Left kidney (tissue), 2 donors: ENCODE data around the gene CRPPA. TPM values are rescaled to one million over a fixed set of nuclear protein-coding genes. Genes with fewer than 3 reads are reported as not detected.

Source experiments
- DNase-seq: peaks from one replicate; pipeline ENCODE4 v3.0.0-alpha.2; 2013
- polyA plus RNA-seq: library from polyadenylated mRNA; unstranded; fragments of 120-200 nt; gene quantifications from one replicate; pipeline ENCODE4 v1.2.1, GENCODE V29; 2013; ENCODE audit not compliant: insufficient read length

Gene CRPPA
- polyA plus RNA-seq, 1 donor = 6.0 TPM

DNA sequence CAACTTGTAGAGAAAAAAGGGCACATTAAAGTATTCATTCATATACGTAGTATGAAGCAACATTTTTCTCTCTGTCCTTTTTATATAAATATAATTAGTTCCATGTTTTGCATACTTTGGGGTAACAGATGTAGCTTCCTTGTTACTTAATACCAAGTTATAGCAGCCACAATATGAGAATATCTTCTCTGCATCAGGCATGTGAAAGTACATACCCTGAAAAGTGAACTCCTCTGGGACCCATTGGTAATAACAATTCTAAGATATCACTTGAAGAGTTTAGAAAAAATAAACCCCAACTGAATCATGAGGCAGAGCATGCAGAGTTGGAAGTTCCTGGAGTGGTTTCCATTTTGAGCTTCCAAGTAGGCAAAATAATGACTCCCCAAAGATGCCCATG, 2.4 kb upstream of the CRPPA start:
- no peak for DNase-seq

DNA sequence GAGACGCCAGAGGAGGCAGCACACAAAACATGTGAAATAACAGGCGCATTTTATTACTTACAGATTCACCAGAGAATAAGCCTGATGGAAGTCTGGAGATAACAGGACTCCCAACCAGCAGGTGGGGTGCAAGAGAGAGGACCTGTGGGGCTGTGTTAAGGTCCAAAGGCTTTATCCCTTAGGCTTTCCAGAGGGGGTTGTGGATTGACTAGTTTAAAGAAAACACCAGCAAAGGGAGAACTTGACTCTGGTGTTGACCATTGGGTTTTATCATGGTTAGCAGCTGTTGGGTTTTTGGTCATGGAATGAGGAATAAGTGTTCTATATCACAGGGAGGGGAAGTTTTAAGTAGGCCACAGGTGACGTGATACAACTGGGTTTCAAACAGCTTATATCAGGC, 1.6 kb upstream of the CRPPA start:
- no peak for DNase-seq

DNA sequence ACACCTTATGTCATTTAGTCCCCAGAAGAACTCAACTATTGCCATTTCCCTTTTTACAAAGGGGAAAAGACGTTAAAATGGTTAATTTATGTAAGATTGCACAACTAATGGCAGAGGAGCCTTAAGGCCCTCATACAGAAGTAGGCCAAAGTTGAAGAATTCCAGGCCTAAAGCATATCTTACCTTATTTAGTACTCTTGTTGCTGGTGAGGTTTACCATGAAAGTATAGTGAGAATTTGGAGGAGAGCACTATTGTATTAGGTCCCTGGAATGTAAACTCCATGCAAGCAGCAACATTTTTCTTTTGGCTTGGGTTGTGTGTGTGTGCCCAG, 731 bp upstream of the CRPPA start:
- DNase-seq = no peak

DNA sequence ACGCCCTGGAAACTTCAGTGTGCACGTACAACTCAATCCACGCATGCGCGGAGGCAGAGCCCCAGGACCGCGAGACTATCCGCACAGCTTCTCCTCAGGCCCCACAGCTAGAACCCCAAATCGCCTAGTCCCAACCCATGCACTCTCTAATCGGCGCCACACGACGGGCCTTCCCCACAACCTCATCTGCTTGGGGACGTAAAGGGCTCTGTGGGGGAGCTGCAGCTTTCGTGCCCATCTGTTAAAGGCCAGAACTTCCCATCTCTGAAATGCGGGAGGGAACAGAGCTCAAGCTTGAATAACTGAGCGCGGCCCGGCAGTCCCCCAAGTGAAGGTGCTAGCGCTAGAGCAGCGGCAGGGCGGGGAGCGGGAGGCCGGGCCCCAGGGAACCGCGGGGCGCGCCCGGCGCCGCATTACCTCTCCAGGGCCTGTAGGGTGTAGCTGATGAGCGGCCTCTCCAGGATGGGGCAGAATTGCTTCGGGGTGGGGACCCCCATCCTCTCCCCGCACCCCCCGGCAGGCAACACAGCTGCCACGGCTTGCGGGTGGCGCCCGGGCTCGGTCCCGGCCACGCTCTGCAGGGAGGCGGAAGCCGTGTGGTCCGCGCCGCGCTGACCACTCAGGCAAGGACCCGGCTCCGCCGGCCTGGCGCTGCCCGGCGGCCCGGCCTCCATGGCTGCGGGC, 547 bp downstream of the CRPPA start:
- DNase-seq = peak; percentile 91

DNA sequence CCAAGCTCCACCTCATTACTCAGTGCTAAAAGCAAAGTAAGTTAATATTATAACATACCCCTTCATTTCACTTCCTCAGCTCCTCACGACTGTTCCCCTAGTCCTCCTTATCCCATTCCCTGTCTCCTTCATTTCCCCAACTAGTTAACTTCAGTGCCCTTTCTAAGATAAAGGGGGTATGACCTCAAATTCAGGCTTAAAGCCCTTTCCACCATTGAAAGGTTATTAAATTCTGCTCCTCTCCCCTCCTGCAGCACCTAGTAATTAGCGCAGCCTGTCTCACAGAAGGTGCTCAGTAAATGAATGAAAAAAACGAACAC, 1.0 kb downstream of the CRPPA start:
- no peak for DNase-seq

DNA sequence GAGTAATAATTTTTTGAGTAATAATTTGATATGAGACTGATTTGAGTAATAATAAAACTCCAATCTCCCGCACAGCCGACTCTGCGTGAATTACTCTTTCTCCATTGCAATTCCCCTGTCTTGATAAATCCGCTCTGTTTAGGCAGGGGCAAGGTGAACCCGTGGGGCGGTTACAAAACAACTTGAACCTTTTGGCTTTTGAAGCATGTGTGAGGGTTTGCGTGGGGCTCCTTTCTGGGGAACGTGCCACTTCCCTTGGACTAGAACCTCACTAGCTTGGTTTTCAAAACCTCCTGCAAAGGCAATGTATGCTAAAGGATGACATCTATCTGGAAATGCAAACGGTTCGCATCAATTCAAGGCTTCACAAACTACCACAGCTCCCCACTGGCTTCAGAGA, 1.5 kb downstream of the CRPPA start:
- DNase-seq = no peak

DNA sequence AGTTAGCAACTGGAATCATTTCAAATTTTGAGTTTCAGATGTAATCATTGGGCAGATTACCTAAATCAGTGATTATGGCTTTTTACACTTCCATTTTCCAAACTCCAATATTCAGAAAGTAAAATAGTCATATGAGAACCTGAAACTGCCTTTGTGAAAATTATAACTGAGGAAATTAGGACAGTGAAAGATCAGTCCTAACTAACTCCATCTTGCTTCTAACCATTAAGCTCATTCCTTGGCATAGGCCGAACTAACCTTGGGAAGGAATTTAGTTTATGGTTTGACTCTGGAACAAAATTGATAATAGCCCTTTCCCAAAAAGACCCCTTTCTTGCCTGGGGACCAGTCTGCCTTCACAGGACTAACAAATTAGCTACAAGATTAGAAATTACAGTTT, 2.2 kb downstream of the CRPPA start:
- DNase-seq = no peak

DNA sequence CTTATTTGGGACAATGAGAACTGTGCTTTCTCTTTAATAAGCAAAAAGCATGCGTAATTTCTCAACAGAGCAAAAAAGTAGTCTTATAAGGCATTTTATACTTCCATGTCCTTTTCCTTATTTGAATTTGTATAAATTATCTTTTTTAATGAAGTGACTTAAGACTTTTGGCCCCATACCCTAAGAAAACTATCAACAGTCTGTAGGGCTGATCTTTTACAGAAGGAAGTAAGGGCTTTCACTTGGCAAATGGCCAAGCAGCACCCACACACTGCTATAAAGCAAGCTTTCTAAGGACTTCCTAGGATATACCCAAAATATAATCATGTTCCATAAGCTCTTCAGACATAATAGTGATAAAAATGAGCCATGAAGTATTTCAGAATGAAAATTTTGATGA, 3.4 kb downstream of the CRPPA start:
- no peak for DNase-seq

DNA sequence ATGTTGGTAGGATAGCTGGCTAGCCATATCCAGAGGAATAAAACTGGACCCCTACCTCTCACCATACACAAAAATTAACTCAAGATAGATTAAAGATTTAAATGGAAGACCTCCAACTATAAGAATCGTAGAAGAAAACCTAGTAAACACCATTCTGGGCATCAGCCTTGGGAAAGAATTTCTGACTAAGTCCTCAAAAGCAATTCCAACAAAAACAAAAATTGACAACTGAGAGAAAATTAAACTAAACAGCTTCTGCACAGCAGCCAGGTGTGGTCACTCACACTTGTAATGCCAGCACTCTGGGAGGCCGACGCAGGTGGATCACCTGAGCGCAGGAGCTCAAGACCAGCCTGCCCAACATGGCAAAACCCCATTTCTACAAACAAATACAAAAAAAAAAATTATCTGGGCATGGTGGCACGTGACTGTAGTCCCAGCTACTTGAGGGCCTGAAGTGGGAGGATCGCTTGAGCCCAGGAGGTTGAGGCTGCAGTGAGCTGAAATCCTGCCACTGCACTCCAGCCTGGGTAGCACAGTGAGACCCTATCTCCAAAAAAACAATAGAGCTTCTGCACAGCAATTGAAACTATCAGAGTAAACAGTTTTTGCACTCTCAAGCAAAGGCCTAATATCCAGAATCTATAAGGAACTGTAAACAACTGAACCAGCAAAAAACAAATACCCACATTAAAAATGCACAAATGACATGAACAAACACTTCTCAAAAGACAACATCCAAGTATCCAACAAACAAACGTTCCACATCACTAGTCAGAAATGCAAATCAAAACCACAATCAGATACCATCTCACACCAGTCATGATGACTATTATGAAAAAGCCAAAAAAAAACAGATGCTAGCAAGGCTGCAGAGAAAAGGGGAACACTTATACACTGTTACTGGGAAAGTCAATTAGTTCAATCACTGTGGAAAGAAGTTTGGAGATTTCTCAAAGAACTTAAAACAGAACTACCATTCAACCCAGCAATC, 4.8 kb downstream of the CRPPA start:
- no peak for DNase-seq

DNA sequence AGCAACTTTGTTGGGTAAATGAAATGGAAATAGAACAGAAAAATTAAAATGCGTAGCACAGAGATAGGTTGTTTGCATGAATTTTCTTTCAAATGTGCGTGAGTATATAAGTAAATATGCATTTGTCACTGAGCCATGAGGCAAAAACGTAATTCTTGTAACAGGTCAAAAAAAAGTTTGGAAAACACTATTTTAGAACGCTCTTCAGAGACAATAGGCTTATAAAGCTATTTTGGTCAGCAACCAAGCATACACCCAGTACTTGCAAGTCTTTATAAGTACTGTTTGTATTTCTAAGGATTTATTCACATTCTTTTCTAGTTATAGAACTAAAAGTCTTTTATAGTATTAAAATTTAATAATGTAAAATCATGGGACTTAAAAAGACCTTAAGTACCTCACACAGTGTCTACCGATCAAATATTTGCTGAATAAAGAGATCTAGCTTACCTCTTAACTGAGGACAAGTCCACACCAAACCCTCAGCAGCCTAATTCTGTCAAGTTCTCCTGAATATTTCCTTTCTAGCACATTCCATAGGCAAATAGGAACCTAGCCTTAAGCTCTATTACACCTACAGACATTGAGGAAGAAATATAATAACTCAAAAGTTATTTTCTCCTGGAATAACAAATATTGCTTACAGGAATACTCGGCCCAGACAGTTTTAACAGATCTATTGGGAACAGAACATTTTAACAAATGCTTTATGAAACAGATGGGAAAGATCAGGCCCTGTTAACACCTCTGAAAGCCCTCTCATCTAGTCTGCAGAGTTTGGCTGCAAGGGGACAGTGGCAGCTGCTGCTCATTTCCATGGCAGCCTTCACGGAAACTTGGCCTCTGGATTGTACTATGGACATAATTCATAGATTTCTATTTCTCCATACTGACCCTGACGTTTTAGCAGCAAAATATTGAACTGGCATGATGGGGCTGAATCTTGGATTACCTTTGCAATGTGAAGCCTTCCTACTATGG, 8.8 kb downstream of the CRPPA start:
- no peak for DNase-seq

DNA sequence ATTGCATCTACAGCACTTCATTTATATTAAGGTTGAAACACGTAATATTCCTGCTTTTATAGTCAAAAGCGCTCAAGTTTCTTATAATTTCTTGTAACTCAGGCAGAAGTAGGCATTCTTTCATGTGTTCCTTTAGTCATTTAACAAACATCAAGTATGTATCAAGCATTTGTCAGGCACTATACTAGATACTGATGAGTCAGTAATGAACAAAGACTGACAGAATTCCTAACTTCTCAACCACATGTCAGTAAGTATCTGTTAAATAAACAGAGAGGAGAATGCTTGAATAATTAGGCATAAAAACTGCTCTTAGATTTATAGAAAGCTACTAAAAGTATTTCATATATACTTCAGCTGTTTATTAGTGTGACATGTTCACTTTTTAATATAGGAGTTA, 9.9 kb downstream of the CRPPA start:
- DNase-seq = no peak

DNA sequence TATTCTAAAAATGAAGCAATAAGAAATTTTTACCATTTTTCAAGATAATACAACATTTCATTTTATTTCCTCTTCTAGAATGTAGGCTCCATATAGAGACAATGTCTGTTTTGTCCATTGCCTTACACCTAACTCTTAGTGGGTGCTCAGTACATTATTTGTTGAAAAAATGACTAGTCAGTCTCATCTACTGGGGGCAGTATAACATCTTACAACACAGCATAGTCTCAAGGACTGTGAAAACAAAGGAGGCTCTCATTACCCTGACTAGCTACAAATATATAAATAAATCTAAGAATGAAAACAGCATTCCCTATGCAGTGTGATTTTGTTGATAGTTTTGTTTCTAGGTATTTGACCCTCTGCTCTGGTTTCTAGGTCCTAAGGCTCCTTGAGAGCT, 11.6 kb downstream of the CRPPA start:
- no peak for DNase-seq

DNA sequence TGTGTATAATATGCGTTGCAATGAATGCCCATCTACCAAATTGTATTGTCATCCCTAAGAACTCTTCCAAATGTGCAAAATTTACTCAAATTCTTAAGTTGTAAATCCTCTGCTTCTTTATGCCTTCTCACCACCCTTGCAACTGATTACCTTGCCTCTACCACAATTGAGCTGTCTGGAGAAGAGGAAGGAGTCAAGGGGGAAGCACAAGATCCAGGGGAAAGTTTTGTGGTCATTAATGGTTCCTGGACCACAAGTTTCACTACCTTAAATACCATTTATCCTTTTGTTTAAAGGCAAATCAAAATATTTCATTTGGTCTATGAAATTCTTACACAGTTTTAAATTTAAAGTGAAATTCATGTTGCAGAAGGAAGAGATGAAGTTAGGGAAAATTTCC, 16.7 kb downstream of the CRPPA start:
- no peak for DNase-seq

DNA sequence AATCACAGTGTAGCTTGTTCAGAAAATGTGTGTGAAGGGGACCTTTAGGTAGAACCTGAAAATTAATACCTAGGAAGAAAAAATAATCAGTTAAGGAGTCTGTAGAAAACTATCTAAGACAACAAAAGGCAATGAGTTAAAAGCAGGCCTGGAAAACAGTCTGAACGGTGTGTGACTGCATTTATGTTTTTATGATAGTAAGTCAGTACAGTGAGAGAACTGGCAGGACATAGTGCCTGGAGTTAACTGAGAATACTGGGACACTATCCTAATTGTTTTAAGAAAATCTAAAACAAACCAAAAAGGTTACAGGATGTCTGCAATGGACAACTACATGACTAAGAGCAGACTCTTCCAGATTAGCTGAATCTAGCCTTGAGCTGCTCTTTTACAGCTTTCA, 17.9 kb downstream of the CRPPA start:
- no peak for DNase-seq

DNA sequence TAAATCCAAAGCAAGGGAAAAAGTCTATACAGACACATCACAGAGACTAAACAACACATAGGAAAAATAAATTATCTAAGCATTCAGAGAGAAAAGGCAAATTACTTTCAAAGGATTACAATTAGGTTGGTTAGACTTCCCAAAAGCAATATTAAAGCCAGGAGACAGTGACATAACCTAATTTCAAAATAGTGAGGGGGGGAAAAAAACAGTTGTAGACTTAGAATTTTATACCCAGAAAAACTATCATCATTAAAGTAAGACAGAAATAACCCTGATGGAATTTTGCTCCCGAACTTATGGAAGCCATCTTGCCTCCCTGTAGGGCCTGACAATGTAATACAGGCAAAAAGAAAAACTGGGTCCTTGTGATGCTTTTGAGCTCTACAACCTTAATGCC, 18.4 kb downstream of the CRPPA start:
- no peak for DNase-seq

DNA sequence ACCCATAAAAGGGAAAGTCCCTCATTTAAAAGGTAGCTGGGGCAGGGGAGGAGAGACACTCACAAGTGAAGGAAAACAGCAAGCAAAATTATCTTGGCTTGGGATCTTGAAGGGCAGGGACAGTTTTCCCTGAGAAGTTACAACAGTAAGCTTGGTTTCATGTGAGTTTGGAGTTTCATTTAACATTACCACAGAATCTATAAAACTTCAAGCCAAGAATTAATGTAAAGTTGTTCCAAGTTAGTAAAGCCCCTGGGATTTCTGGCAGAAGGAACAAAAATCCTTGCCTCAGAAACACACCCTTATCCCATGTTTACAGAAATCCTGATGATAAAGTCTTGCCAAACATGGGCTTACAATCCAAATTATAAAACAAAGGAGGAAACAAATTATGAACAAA, 19.2 kb downstream of the CRPPA start:
- DNase-seq = no peak

DNA sequence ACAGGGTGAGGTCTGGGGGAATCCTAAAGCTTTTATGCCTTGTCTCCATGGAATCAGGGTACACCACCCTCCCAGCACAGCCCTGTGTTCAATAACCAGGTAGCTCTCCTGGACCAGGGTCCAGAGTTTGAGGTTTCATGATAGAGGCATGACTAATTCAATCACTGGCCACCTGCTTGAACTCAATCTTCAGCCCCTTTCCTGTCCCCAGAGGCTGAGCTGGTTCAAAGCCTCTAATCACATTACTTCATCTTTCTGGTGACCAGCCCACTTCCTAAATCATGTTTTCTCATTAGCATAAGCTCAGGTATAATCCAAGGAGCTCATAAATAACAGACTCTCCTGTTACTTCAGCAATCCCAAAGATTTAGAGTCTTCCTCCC, 20.5 kb downstream of the CRPPA start:
- DNase-seq = no peak

DNA sequence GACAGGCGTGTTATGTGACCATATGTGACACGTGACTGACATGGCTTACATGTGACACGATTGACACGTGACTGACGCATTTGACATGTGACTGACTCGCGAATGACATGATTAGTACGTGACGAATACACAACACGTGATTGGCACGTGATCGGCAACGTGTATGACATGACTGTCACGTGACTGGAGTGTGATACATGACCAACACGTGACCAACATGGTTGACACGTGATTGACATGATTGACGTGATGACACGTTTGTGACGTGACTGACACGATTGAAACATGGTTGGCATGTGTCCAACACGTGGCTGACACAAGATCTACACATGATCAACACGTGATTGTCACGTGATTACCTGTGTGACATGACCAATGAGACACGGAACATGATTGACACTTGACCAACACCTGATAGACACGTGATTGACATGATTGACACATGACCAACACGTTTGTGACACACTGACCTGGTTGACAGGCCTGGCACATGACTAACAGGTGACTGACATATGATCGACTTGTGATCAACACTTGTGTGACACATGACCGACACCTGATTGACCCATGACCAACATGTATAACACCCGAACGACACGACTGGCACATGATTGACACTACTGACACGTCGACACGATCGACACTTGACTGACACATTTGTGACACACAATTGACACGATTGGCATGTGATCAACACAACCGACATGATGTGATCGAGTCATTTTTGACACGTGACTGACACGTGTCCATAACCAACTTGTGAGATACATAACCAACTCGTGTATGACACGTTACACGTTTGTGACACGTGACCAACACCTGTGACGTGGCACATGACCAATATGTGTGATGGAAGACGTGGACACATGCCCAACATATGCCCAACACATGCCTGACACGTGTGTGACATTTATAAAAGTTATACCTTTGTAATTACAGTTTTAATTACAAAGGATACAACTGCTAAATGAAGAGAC, 21.1 kb downstream of the CRPPA start:
- DNase-seq = no peak

DNA sequence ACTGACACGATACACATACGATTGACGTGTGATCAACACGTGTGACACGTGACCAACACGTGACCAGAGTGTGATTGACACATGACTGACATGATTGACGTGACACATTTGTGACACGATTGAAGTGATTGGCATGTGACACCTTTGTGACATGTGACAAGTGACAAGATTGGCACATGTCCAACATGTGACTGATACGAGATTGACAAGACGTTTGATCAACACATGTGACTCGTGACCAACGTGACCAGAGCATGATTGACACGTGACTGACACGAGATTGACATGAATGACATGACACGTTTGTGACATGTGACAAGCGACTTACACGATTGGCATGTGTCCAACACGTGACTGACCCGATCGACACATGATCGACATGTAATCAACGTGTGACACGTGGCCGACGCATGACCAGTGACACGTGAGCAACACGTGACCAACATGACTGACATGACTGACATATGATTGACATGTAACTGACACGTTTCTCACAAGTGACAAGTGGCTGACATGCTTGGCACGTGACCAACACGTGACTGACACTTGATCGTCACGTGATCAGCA, 22.0 kb downstream of the CRPPA start:
- no peak for DNase-seq

DNA sequence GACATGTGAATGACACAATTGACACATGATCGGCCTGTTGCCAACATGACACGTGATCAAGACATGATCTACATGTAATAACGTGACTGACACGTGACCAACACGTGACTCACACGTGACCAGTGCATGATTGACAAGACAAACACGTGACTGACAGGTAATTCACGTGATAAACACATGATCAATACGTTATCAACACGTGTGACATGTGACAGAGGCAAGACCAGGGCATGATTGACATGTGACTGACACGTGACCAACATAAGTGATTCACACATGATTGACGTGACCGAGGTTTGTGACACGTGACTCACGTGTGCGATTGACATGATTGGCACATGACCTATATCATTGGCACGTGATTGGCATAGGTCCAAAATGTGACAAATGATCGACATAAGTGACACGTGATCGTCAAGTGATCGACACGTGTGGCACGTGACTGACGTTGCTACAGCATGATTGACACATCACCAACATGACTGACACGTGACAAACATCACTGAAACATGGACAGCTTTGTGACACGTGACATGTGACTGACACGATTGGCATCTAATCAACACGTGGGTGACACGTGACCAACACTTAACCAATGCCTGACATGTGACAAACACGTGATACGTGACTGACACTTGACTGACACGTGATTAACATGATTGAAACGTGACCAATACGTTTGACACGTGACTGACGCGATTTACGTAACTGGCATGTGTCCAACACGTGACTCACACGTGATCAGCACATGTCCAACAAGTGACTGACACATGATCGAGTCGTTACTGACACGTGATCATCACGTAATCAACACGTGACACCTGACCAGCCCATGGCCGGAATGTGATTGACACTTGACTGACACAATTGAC, 23.0 kb downstream of the CRPPA start:
- DNase-seq = no peak
